ENCODE results near the gene CAPZA2. TPM values are rescaled to one million over a fixed set of nuclear protein-coding genes. Genes with fewer than 3 reads are reported as not detected.

The CAPZA2 gene
- total RNA-seq, 6 donors from 2014 or later, result 45.1 to 260 (median 168) TPM

DNA sequence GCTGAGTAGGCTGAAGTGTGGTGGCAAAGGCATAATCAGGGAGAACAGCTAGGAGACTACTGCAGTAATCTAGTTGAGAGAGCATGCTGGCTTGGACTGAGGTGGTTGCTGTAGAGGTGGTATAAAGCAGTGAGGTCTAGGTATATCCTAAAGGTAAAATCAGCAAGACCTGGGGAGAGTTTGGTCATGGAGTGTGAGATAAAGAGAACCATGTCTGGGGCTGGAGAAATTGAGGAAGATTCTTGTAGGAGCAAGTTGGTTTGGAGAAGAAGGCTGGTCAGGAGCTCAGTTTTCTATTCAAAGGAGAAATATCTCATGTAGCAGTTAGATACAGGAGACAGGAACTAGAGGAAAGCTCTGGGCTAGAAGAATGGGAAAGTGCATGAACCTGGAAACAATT, 58.0 kb downstream of the CAPZA2 start:
- Histone ChIP-seq H3K9me3 (no peaks in the 10 kb centered on the region), H3K4me3 (no peak overlapping the region), H3K36me3 (peaks cover 16 to 50% (median 21%) of the 10 kb centered on the region in 4 donors), H3K27me3 (no peaks in the 10 kb centered on the region), H3K27ac (no peak overlapping the region), H3K4me1 (no peaks in the 10 kb centered on the region)
- TF ChIP-seq POLR2A (IDR thresholded peaks at IDR 0.05) (no peak), EP300 (IDR thresholded peaks at IDR 0.05) (no peak), POLR2AphosphoS5 (IDR thresholded peaks at IDR 0.05) (no peak)
- TF ChIP-seq, protein P1, sequence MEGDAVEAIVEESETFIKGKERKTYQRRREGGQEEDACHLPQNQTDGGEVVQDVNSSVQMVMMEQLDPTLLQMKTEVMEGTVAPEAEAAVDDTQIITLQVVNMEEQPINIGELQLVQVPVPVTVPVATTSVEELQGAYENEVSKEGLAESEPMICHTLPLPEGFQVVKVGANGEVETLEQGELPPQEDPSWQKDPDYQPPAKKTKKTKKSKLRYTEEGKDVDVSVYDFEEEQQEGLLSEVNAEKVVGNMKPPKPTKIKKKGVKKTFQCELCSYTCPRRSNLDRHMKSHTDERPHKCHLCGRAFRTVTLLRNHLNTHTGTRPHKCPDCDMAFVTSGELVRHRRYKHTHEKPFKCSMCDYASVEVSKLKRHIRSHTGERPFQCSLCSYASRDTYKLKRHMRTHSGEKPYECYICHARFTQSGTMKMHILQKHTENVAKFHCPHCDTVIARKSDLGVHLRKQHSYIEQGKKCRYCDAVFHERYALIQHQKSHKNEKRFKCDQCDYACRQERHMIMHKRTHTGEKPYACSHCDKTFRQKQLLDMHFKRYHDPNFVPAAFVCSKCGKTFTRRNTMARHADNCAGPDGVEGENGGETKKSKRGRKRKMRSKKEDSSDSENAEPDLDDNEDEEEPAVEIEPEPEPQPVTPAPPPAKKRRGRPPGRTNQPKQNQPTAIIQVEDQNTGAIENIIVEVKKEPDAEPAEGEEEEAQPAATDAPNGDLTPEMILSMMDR (IDR thresholded peaks at IDR 0.05), result no peak
- ATAC-seq (ENCODE audit: low FRiP score in 2 of 2), result no peak
- no peak for DNase-seq

DNA sequence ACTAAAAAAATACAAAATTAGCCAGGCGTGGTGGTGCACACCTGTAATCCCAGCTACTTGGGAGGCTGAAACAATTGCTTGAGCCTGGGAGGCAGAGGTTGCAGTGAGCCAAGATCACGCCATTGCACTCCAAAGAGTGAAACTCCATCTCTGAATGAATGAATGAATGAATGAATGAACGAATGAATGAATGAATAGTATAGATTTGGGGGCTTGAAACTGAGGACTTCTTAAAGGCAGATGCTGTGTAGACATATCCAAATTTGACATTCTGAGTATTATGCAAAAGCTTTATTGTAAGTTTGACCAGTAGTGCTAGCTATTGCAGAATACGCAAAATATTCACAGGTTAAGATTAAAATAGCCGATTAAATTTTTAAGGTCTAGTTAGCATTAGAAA, 60.2 kb downstream of the CAPZA2 start:
- Histone ChIP-seq H3K27me3 (no peaks in the 10 kb centered on the region), H3K36me3 (peaks cover 2 to 28% (median 7%) of the 10 kb centered on the region in 4 donors), H3K9me3 (no peaks in the 10 kb centered on the region), H3K4me1 (no peaks in the 10 kb centered on the region), H3K4me3 (no peak overlapping the region), H3K27ac (no peak overlapping the region)
- TF ChIP-seq, protein P1 (IDR thresholded peaks at IDR 0.05), result no peak
- TF ChIP-seq POLR2AphosphoS5 (IDR thresholded peaks at IDR 0.05) (no peak), EP300 (IDR thresholded peaks at IDR 0.05) (no peak), POLR2A (IDR thresholded peaks at IDR 0.05) (no peak)
- ATAC-seq (ENCODE audit: low FRiP score in 2 of 2) (no peak), DNase-seq (no peak)
- 68 to 72% methylated on average over 5 of the region's 5 CpGs for WGBS, 2 donors

DNA sequence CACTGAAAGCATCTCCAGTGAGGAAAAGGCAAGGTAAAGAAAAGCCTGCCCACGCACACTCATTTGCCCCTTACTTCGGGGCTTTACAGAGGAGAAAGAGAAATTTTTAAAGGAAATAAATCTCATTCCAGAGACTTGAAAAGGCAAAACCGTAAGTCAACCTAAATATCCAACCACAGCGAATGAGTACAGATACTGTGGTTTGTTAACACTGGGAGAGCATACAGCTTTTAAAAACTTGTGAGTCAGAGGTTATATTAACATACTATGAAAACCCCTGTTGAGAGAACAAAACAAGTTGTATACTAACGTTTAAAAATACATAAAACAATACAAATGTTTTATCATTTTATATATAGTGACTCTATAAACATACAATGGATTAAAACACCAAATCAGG, 62.4 kb downstream of the CAPZA2 start:
- Histone ChIP-seq H3K4me3 (no peak overlapping the region), H3K27me3 (no peaks in the 10 kb centered on the region), H3K9me3 (no peaks in the 10 kb centered on the region), H3K36me3 (peaks cover 0 to 7% (median 0%) of the 10 kb centered on the region in 4 donors), H3K4me1 (no peaks in the 10 kb centered on the region), H3K27ac (no peak overlapping the region)
- WGBS, 2 donors, result 70 to 74% methylated on average over 5 of the region's 5 CpGs
- TF ChIP-seq POLR2A (IDR thresholded peaks at IDR 0.05) (no peak), POLR2AphosphoS5 (IDR thresholded peaks at IDR 0.05) (no peak), EP300 (IDR thresholded peaks at IDR 0.05) (no peak)
- TF ChIP-seq, protein P1 (IDR thresholded peaks at IDR 0.05), result no peak
- DNase-seq (no peak), ATAC-seq (ENCODE audit: low FRiP score in 2 of 2) (no peak)

DNA sequence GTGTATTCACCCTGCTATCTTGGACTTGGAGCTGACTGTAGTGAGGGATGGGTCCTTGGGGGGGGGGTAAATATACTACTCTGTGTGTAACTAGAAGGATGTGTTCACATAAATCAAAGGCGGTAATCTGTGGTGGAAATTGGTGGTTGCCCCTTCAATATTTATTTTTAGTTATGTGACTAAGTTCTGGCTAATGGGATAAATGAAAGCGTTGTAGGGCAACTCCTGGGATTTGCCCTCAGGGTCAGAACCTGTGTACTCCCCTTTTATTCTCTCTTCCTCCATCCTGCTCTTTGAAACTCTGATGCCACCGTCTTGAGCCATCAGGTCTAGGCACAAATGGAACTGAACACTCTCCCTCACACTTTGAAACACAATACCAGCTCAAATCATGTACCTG, 66.6 kb downstream of the CAPZA2 start:
- no peak overlapping the region for H3K4me3 ChIP-seq
- DNase-seq (no peak), ATAC-seq (ENCODE audit: low FRiP score in 2 of 2) (no peak)
- no peaks in the 10 kb centered on the region for H3K27me3 ChIP-seq
- H3K27ac ChIP-seq, result no peak overlapping the region
- H3K9me3 ChIP-seq, result no peaks in the 10 kb centered on the region
- H3K36me3 ChIP-seq, result no peaks in the 10 kb centered on the region
- H3K4me1 ChIP-seq, result peaks cover 0 to 8% (median 4%) of the 10 kb centered on the region in 4 donors
- no peak for TF ChIP-seq POLR2A (IDR thresholded peaks at IDR 0.05)
- TF ChIP-seq, protein P1 (IDR thresholded peaks at IDR 0.05), result no peak
- TF ChIP-seq POLR2AphosphoS5 (IDR thresholded peaks at IDR 0.05), result no peak
- TF ChIP-seq EP300 (IDR thresholded peaks at IDR 0.05), result no peak
- 74 to 77% methylated on average over 3 of the region's 3 CpGs for WGBS, 2 donors

All from upper lobe of left lung (tissue), 6 donors.